Stimulated activated CD4-positive, alpha-beta T cell treated with anti-CD3 and anti-CD28 coated beads, Interleukin-4, amount 100 ng/mL, for 24 hours (primary cell): ENCODE data around the gene RUNX1.
A peak's percentile ranks its signal among the peaks of the same experiment; 100 is the strongest.

ENCODE experiments used
- DNase-seq: peaks from one replicate; pipeline ENCODE4 v3.0.0-alpha.2; 2020

Gene RUNX1

GRCh38 chr21:34913811-34914210, 135.3 kb downstream of the RUNX1 start:
- DNase-seq = no peak

GRCh38 chr21:34912022-34912945, 136.8 kb downstream of the RUNX1 start:
- no peak for DNase-seq

GRCh38 chr21:34911360-34911759, 137.7 kb downstream of the RUNX1 start:
- no peak for DNase-seq

GRCh38 chr21:34910396-34910795, 138.7 kb downstream of the RUNX1 start:
- DNase-seq = no peak

GRCh38 chr21:34909492-34910292, 139.4 kb downstream of the RUNX1 start:
- DNase-seq = no peak

- DNase-seq = no peak
Observed at GRCh38 chr21:34908419-34909055, 140.6 kb downstream of the RUNX1 start.

- no peak for DNase-seq
Observed at GRCh38 chr21:34907461-34908418, 141.4 kb downstream of the RUNX1 start.

- no peak for DNase-seq
Observed at GRCh38 chr21:34906401-34906800, 142.7 kb downstream of the RUNX1 start.

GRCh38 chr21:34905218-34905537, 143.9 kb downstream of the RUNX1 start:
- no peak for DNase-seq

GRCh38 chr21:34904526-34905217, 144.4 kb downstream of the RUNX1 start:
- DNase-seq = no peak

- DNase-seq = no peak
Observed at GRCh38 chr21:34900376-34900775, 148.7 kb downstream of the RUNX1 start.

GRCh38 chr21:34899760-34900159, 149.3 kb downstream of the RUNX1 start:
- DNase-seq = no peak

GRCh38 chr21:34899302-34899701, 149.8 kb downstream of the RUNX1 start:
- DNase-seq = no peak

GRCh38 chr21:34897828-34898227, 151.3 kb downstream of the RUNX1 start:
- peak; percentile 30 for DNase-seq

GRCh38 chr21:34894401-34894800, 154.7 kb downstream of the RUNX1 start:
- no peak for DNase-seq

GRCh38 chr21:34892209-34892608, 156.9 kb downstream of the RUNX1 start:
- DNase-seq = no peak

GRCh38 chr21:34891613-34891943, 157.5 kb downstream of the RUNX1 start:
- no peak for DNase-seq

GRCh38 chr21:34890724-34891612, 158.1 kb downstream of the RUNX1 start:
- no peak for DNase-seq

- no peak for DNase-seq
Observed at GRCh38 chr21:34890470-34890723, 158.7 kb downstream of the RUNX1 start.

- peak; percentile 79 for DNase-seq
Observed at GRCh38 chr21:34889676-34890469, 159.2 kb downstream of the RUNX1 start.
